ENCODE data around the gene SENP3. TPM values are rescaled to one million over a fixed set of nuclear protein-coding genes. Genes with fewer than 3 reads are reported as not detected.
A peak's percentile ranks its signal among the peaks of the same experiment; 100 is the strongest.

The SENP3 gene
- total and polyA plus RNA-seq, 2 of the 4 experiments (the other 2 are of a cell fraction) = 82.4 to 120 TPM

GRCh38 chr17:7577327-7578199, 15.8 kb downstream of the SENP3 start:
- ChIA-PET CTCF (interaction anchor here (0.6 kb wide), 1 partner anchor 143 kb away, joined by 4 read pairs; the partner anchor contains the start of gene TMEM102), POLR2A (ENCODE audit: unreplicated experiment) (no interaction called here)
- H4K8ac ChIP-seq (ENCODE audit: low read depth in 2 of 2, low read length in 2 of 2) = no peak overlapping the region
- H3K27ac ChIP-seq (ENCODE audit: insufficient read depth, low read length) = no peak overlapping the region
- no peak overlapping the region for H2BK20ac ChIP-seq (ENCODE audit: low read depth, low read length)
- H2BK120ac ChIP-seq (ENCODE audit: low read depth, low read length) = no peak overlapping the region
- no peak overlapping the region for H3K56ac ChIP-seq (ENCODE audit: extremely low read depth, insufficient read depth, low read length)
- H2BK5ac ChIP-seq (ENCODE audit: low read depth, low read length, poor library complexity, severe bottlenecking) = no peak overlapping the region
- H3K36me3 ChIP-seq (ENCODE audit: control insufficient read depth, insufficient read depth, low read length) = peaks cover 54% of the 10 kb centered on the region
- WGBS, 2 experiments (ENCODE audit: extremely low coverage in 2 of 2, insufficient read length in 1 of 2) = 92% methylated on average over 6 of the region's 17 CpGs; no CpG with 5 or more reads in 1 of the 2 experiments
- H3K9me1 ChIP-seq (ENCODE audit: insufficient read depth, low read length) = peaks cover 21% of the 10 kb centered on the region
- no peaks in the 10 kb centered on the region for H3K27me3 ChIP-seq (ENCODE audit: control insufficient read depth, insufficient read depth, low read length)
- no peak overlapping the region for H2AK9ac ChIP-seq (replicated peaks; ENCODE audit: low read depth, low read length, poor library complexity)
- H4K91ac ChIP-seq (ENCODE audit: insufficient read depth, low read depth, low read length) = no peak overlapping the region
- no peak overlapping the region for H3K4me3 ChIP-seq (ENCODE audit: insufficient read depth, low read depth, low read length)
- peaks cover 23% of the 10 kb centered on the region for H3K4me1 ChIP-seq (ENCODE audit: control insufficient read depth, insufficient read depth, low read length)
- no peaks in the 10 kb centered on the region for H3K9me3 ChIP-seq (ENCODE audit: control insufficient read depth, insufficient read depth, low read length)
- peaks cover 12 to 73% of the 10 kb centered on the region in 2 experiments for H3K79me1 ChIP-seq (ENCODE audit: low read depth in 1 of 2, low read length in 2 of 2)
- dilution Hi-C loops (cut with HindIII; ENCODE audit: low sequenced_read_pairs, unreplicated experiment) (no loop called here), intact Hi-C loops (cut with micrococcal nuclease) (no loop called here), in situ Hi-C loops (cut with MboI; ENCODE audit: low sequenced_read_pairs) (no loop called here)
- no peak for ATAC-seq (ENCODE audit: low read depth)
- no peak overlapping the region for H3K18ac ChIP-seq (ENCODE audit: low read depth, low read length)
- DNase-seq = no peak
- no peak overlapping the region for H3K9ac ChIP-seq (ENCODE audit: low read depth, low read length)
- no peak overlapping the region for H2BK15ac ChIP-seq (ENCODE audit: low read depth, low read length)
- no peak overlapping the region for H3K4me2 ChIP-seq (ENCODE audit: low read depth, low read length)
- no peak overlapping the region for H4K5ac ChIP-seq (ENCODE audit: low read depth, low read length)
- BruUV-seq (replicated peaks) = TSS peak; percentile 49
- H4K20me1 ChIP-seq (ENCODE audit: insufficient read depth, low read length) = peaks cover 70% of the 10 kb centered on the region
- no peak overlapping the region for H2AFZ ChIP-seq (replicated peaks; ENCODE audit: low read length, poor library complexity)
- no peak overlapping the region for H2AK5ac ChIP-seq (ENCODE audit: low read depth, low read length)
- H3K23ac ChIP-seq (ENCODE audit: low read depth, low read length) = peak overlapping the region; percentile 24; the same call in 1 of the 2 replicates
- H3K4ac ChIP-seq (ENCODE audit: low read depth, low read length) = no peak overlapping the region
- H3K14ac ChIP-seq (replicated peaks; ENCODE audit: low read depth, low read length) = no peak overlapping the region
- no peak for TF ChIP-seq POLR2A (IDR thresholded peaks at IDR 0.05; ENCODE audit: low read depth, low read length)
- no peak for TF ChIP-seq CTCF (conservative IDR thresholded peaks at IDR 0.05; ENCODE audit: low read depth, low read length)
- TF ChIP-seq, protein P1, sequence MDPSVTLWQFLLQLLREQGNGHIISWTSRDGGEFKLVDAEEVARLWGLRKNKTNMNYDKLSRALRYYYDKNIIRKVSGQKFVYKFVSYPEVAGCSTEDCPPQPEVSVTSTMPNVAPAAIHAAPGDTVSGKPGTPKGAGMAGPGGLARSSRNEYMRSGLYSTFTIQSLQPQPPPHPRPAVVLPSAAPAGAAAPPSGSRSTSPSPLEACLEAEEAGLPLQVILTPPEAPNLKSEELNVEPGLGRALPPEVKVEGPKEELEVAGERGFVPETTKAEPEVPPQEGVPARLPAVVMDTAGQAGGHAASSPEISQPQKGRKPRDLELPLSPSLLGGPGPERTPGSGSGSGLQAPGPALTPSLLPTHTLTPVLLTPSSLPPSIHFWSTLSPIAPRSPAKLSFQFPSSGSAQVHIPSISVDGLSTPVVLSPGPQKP (IDR thresholded peaks at IDR 0.05; ENCODE audit: borderline replicate concordance, low read depth, low read length) = no peak
- TF ChIP-seq MAZ (IDR thresholded peaks at IDR 0.05; ENCODE audit: borderline replicate concordance, low read depth, low read length) = no peak
- TF ChIP-seq MAFK (IDR thresholded peaks at IDR 0.05; ENCODE audit: low read depth, low read length) = no peak
- TF ChIP-seq FOS (IDR thresholded peaks at IDR 0.05; ENCODE audit: low read depth, low read length) = no peak
- no peak for TF ChIP-seq RAD21 (IDR thresholded peaks at IDR 0.05; ENCODE audit: low read length)
- no peak for TF ChIP-seq CHD1 (IDR thresholded peaks at IDR 0.05; ENCODE audit: low read depth, low read length)
- TF ChIP-seq BHLHE40 (IDR thresholded peaks at IDR 0.05; ENCODE audit: low read depth, low read length) = no peak
- TF ChIP-seq RCOR1 (IDR thresholded peaks at IDR 0.05; ENCODE audit: insufficient replicate concordance, low read length) = no peak
- TF ChIP-seq MXI1 (IDR thresholded peaks at IDR 0.05; ENCODE audit: borderline replicate concordance, low read depth, low read length) = no peak
- TF ChIP-seq SMC3 (IDR thresholded peaks at IDR 0.05; ENCODE audit: low read depth, low read length) = no peak
- TF ChIP-seq NFE2L2 (IDR thresholded peaks at IDR 0.05; ENCODE audit: low read depth, low read length) = no peak
- TF ChIP-seq RFX5 (IDR thresholded peaks at IDR 0.05; ENCODE audit: low read depth, low read length) = no peak
- TF ChIP-seq USF2 (IDR thresholded peaks at IDR 0.05; ENCODE audit: low read depth, low read length) = no peak

Measured in IMR-90 (cell line).